OCI-LY7 (cell line): ENCODE data around the gene ARAP1. TPM values are rescaled to one million over a fixed set of nuclear protein-coding genes. Genes with fewer than 3 reads are reported as not detected.

ENCODE experiments used
- BruUV-seq: library from RNA; stranded (reverse); fragments of 400-500 nt; replicated peaks from 2 replicates; lab custom pipeline; 2021; lab: Mats Ljungman, UMichigan
- CTCF ChIA-PET: fragments of 300-600 bp; sonication (Branson Sonifier 250); formaldehyde crosslinking; loops from one replicate; lab custom pipeline; 2022; ENCODE audit warnings: antibody characterized with exemption; ENCODE audit not compliant: unreplicated experiment; lab: Charles Lee
- POLR2A ChIA-PET: fragments of 300-600 bp; sonication (Branson Sonifier 250); formaldehyde crosslinking; loops from one replicate; lab custom pipeline; 2022; ENCODE audit warnings: antibody characterized with exemption; lab: Charles Lee
- DNase-seq: peaks from one replicate; pipeline ENCODE4 v3.0.0-alpha.2; 2015; ENCODE audit warnings: low spot score
- H2AFZ ChIP-seq: fragments of 200-600 bp; sonication (generic), shearing (Covaris generic); 2 replicates; pipeline ENCODE4 v1.6.1; 2014; ENCODE audit warnings: mild to moderate bottlenecking, antibody characterized with exemption, low read length, moderate library complexity
- H3K27ac ChIP-seq: fragments of 200-600 bp; sonication (generic); 2 replicates; pipeline ENCODE4 v1.5.1; 2014; ENCODE audit warnings: mixed run types, low read depth, mild to moderate bottlenecking, moderate library complexity, low read length, inconsistent platforms; ENCODE audit not compliant: poor library complexity, severe bottlenecking
- H3K36me3 ChIP-seq: fragments of 200-600 bp; sonication (generic); 2 replicates; pipeline ENCODE4 v1.6.1; 2014; ENCODE audit warnings: mild to moderate bottlenecking, antibody characterized with exemption, low read length, moderate library complexity, mixed read lengths; ENCODE audit not compliant: insufficient read depth
- H3K4me1 ChIP-seq: fragments of 200-600 bp; sonication (generic); 2 replicates; pipeline ENCODE4 v1.5.1; 2014; ENCODE audit warnings: mild to moderate bottlenecking, low read length; ENCODE audit not compliant: insufficient read depth, poor library complexity, severe bottlenecking
- H3K4me2 ChIP-seq: fragments of 200-600 bp; sonication (generic); 2 replicates; pipeline ENCODE4 v1.6.1; 2014; ENCODE audit warnings: mild to moderate bottlenecking, low read length
- H3K4me3 ChIP-seq: fragments of 200-600 bp; sonication (generic); 2 replicates; pipeline ENCODE4 v1.5.1; 2014; ENCODE audit warnings: mild to moderate bottlenecking, low read depth, low read length; ENCODE audit not compliant: poor library complexity, severe bottlenecking
- H3K79me2 ChIP-seq: fragments of 200-600 bp; sonication (generic); 2 replicates; pipeline ENCODE4 v1.6.1; 2016; ENCODE audit warnings: low read depth, mild to moderate bottlenecking, low read length, moderate library complexity, mixed read lengths; ENCODE audit not compliant: insufficient read depth
- H3K9me2 ChIP-seq: fragments of 200-600 bp; sonication (generic); 2 replicates; pipeline ENCODE4 v1.6.1; 2016; ENCODE audit warnings: mild to moderate bottlenecking, low read length, mixed read lengths; ENCODE audit not compliant: insufficient read depth
- H3K9me3 ChIP-seq: fragments of 200-600 bp; sonication (generic); 2 replicates; pipeline ENCODE4 v1.6.1; 2014; ENCODE audit warnings: mild to moderate bottlenecking, mixed run types, low read length, mixed read lengths
- H4K20me1 ChIP-seq: fragments of 200-600 bp; sonication (generic); 2 replicates; pipeline ENCODE4 v1.6.1; 2014; ENCODE audit warnings: mild to moderate bottlenecking, antibody characterized with exemption, low read length, moderate library complexity, mixed read lengths; ENCODE audit not compliant: insufficient read depth
- CTCF ChIP-seq: fragments of 200-600 bp; sonication (generic); conservative IDR thresholded peaks from 2 replicates; pipeline ENCODE4 v1.5.1; 2014; ENCODE audit warnings: mild to moderate bottlenecking, antibody characterized with exemption, low read length, moderate library complexity, mixed read lengths
- EZH2phosphoT487 ChIP-seq: fragments of 200-600 bp; sonication (generic); IDR thresholded peaks from 2 replicates; pipeline ENCODE4 v1.6.1; 2018; ENCODE audit warnings: low read depth, borderline replicate concordance, mild to moderate bottlenecking, mixed run types, antibody characterized with exemption, low read length, moderate library complexity, mixed read lengths
- intact Hi-C: fragments of 100-400 bp; cut with micrococcal nuclease; formaldehyde crosslinking; loops from one replicate; pipeline ENCODE4 v1.10.0; 2022; ENCODE audit not compliant: unreplicated experiment
- total RNA-seq, 2 experiments: library from RNA; depleted of rRNA in 1 of 2; stranded (reverse); fragments of >200 nt in 1 of 2; shearing (Covaris generic) in 1 of 2; gene quantifications; 2 replicates each; pipeline ENCODE4 v1.2.3, GENCODE V29; 2014 to 2022

Gene ARAP1
- total RNA-seq, 2 experiments from 2014 or later, result 65.6 to 106 TPM

GRCh38 chr11:72763823-72764222 lies 11.6 kb upstream of the ARAP1 start:
- Histone ChIP-seq H3K9me2 (no peaks in the 10 kb centered on the region), H2AFZ (no peak overlapping the region), H3K79me2 (no peaks in the 10 kb centered on the region), H4K20me1 (no peaks in the 10 kb centered on the region), H3K36me3 (no peaks in the 10 kb centered on the region), H3K4me3 (no peak overlapping the region), H3K4me1 (peaks cover 5% of the 10 kb centered on the region), H3K9me3 (no peaks in the 10 kb centered on the region), H3K4me2 (no peak overlapping the region), H3K27ac (no peak overlapping the region)
- POLR2A ChIA-PET, result no interaction called here
- CTCF ChIA-PET, result no interaction called here
- no peak for DNase-seq
- intact Hi-C loops, result no loop called here
- TF ChIP-seq EZH2phosphoT487, result no peak
- TF ChIP-seq CTCF, result no peak
- no TSS peak for BruUV-seq

GRCh38 chr11:72762641-72763304 lies 10.6 kb upstream of the ARAP1 start:
- CTCF ChIA-PET, result no interaction called here
- DNase-seq, result no peak

More at GRCh38 chr11:72762641-72763304, 10.6 kb upstream of the ARAP1 start:
- no peak overlapping the region for H3K4me2 ChIP-seq
- H3K9me3 ChIP-seq, result no peaks in the 10 kb centered on the region
- no TSS peak for BruUV-seq
- no peaks in the 10 kb centered on the region for H3K79me2 ChIP-seq
- intact Hi-C loops, result no loop called here
- no peak overlapping the region for H2AFZ ChIP-seq
- no peak overlapping the region for H3K27ac ChIP-seq
- POLR2A ChIA-PET, result interaction anchor here (1.0 kb wide), 1 partner anchor 31 kb away, joined by 3 read pairs; the partner anchor contains the start of gene STARD10
- H3K4me3 ChIP-seq, result no peak overlapping the region
- H3K36me3 ChIP-seq, result no peaks in the 10 kb centered on the region
- no peaks in the 10 kb centered on the region for H4K20me1 ChIP-seq
- peaks cover 5% of the 10 kb centered on the region for H3K4me1 ChIP-seq
- H3K9me2 ChIP-seq, result no peaks in the 10 kb centered on the region
- TF ChIP-seq CTCF, result no peak
- no peak for TF ChIP-seq EZH2phosphoT487
